Skin epidermis (tissue), 12 donors: ENCODE data around the gene DOK3.
"Not testable (repeated sequence)": the region's sequence is repeated elsewhere in the genome, so short reads cannot be mapped to it uniquely, and the experiment has no call there.

Source experiments
- H3K27ac ChIP-seq, 21 experiments: fragments of 200-600 bp; sonication (generic) in 11 of 21; one replicate each; pipeline ENCODE4 v1.5.0; 2020; ENCODE audit warnings: mild to moderate bottlenecking in 3 of 21, inconsistent platforms in 2 of 21, moderate library complexity in 2 of 21
- H3K4me3 ChIP-seq, 7 experiments: fragments of 200-600 bp; sonication (generic) in 2 of 7; one replicate each; pipeline ENCODE4 v1.5.0; 2020; ENCODE audit warnings: inconsistent platforms in 2 of 7, mild to moderate bottlenecking in 2 of 7, moderate library complexity in 1 of 7

DOK3 gene

DNA sequence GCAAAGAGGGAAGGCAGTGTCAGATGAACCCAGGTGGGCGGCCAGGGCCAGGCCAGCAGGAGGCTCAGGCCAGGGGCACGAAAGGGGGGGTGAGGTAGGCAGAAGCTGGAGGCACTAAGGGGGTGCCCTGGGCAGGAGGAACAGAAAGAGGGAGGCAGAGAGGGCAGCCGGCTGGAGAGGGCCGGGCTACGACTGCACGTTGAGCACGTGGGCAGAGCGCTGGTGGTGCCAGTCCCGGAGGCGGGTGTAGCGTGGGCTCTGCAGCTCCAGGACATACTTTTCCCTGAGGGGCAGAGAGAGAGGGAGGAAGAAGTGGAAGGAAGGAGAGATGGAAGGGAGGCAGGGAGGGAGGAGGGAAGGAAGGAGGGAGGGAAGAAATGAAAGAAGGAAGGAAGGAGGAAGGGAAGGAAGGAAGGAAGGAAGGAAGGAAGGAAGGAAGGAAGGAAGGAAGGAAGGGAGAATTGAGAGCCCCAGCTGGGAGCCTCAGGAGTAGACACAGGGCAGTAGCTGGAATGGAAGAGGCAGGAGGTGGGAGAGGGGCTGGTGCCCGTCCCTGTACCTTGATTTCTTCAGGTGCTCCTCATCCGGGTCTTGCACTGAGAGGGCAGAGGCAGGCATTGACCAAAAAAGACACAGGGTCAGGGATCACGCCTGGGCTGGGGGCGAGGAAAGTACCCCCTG lies 19.2 kb downstream of the DOK3 start:
- Histone ChIP-seq H3K27ac (no peak overlapping the region), H3K4me3 (no peak overlapping the region)

DNA sequence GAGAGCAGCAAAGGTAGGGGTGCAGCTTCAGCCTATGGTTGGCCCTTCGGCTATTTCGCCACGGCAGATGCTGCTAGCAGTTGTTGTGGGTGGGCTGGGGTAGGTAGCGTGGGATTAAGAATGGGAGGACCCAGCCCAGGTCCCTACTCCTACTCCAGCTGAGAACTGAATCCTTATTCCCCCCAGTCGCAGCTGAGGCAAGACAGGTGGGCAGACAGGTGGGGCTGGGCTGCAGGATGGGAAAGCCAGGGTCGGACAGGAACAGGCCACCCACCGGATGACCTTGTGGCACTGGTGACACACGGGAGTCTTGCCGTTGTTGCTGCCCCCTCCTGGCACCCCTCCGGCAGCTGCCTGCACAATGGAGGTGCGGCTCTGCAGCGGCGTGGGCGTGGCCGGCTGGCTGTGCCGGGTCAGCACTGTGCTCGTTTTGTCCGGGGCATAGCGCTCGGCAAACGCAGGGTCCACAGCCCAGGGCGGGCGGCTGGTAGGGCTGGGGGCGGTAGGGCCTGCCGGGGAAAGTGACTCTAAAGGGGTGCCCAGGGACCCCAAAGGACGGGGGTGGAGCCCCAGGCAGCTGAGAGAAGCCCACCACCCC lies 20.4 kb downstream of the DOK3 start:
- Histone ChIP-seq H3K4me3 (no peak overlapping the region), H3K27ac (no peak overlapping the region)

- Histone ChIP-seq H3K27ac (no peak overlapping the region), H3K4me3 (no peak overlapping the region)
These were observed 21.7 kb downstream of the DOK3 start for GRCh38 chr5:177487975-177488374.

GRCh38 chr5:177487144-177487543 lies 22.5 kb downstream of the DOK3 start:
- Histone ChIP-seq H3K27ac (no peak overlapping the region), H3K4me3 (no peak overlapping the region)

DNA sequence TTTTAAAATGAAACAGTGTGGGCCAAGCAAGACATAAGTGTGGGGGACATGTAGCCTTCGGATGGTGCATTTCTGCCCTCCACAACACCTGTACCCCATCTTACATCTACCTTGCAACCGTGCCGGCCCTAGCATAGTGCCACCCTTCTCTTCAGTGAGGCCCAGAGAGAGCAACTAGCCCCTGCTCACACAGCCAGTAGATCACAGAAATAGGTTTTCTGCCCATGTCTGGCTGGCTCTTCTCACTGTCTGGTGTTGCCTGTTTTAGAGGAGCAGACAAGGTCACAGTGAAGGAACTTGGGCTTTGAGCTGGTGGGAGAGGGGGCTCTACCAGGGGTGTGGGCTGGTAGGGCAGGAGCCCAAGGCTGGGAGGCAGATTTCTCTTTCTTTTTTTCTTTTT lies 23.4 kb downstream of the DOK3 start:
- no peak overlapping the region for H3K27ac ChIP-seq
- no peak overlapping the region for H3K4me3 ChIP-seq

DNA sequence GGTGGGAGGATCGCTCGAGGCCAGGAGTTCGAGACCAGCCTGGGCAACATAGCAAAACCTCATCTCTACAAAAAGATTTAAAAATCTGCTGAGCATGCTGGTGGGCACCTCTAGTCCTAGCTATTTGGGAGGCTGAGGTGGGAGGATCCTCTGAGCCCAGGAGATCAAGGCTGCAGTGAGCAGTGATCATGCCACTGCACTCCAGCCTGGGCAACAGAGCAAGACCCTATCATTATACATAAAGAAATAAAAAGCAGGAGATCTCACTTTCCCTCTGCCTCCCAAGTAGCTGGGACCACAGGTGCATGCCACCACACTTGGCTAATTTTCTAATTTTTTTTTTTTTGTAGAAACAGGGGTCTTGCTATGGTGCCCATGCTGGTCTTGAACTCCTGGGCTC lies 23.9 kb downstream of the DOK3 start:
- not testable (repeated sequence) for H3K4me3 ChIP-seq, H3K27ac ChIP-seq

DNA sequence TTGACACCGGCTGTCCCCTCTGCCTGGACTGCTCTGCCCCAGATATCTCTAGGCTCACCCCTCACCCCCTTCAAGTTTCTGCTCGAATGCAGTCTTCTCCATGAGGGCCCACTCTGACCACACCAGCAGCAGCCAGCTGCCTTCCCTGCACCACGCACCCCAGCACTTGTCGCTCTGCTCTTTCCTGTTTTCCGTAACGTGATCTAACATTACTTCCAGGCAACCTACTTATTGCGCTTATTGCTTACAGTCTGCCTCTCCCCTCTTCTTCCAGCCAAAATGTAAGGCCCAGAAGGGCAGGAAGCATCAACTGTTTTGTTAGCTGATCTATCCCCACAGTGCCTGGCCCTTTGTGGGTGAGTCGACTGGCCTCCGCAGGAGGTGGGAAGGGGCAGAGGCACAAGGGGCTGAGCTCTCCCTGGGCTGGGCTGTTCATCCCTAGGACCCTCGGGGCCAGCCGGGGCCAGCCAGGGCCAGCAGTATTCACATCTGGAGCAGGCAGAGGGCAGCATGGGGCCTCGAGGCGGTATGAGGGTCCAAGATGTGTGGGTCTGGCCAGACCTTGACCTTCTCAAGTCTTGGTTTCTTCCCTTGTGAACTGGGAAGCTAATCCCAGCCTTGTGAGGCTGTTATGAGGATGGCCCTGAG lies 24.6 kb downstream of the DOK3 start:
- no peak overlapping the region for H3K27ac ChIP-seq
- H3K4me3 ChIP-seq, result no peak overlapping the region

GRCh38 chr5:177483994-177484901 lies 25.4 kb downstream of the DOK3 start:
- no peak overlapping the region for H3K27ac ChIP-seq

GRCh38 chr5:177483042-177483441 lies 26.6 kb downstream of the DOK3 start:
- Histone ChIP-seq H3K27ac (no peak overlapping the region), H3K4me3 (no peak overlapping the region)

More at GRCh38 chr5:177483994-177484901, 25.4 kb downstream of the DOK3 start:
- H3K4me3 ChIP-seq, result no peak overlapping the region

- H3K27ac ChIP-seq, result no peak overlapping the region
- H3K4me3 ChIP-seq, result no peak overlapping the region
These were observed 27.2 kb downstream of the DOK3 start for GRCh38 chr5:177482359-177482795.

DNA sequence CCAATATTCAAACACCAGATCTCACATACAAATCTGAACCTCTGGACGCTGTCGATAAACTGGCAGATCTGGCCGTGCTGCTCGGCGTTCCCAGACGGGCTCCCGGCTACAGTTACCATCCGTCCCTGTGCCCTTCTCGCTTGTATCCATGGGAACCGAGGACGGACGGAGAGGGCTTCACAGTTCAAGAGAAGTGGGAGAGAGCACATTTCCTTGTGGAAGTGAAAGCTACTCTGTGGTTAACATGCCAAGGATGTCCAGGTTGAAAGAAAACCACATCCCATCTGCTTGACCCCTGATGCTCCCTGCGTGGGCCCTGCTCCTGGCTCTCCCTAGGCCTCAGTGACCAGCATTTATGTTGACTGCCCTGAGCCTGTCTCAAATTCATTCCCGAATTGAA lies 29.9 kb downstream of the DOK3 start:
- Histone ChIP-seq H3K4me3 (no peak overlapping the region), H3K27ac (peak overlapping the region in 10 of 21 experiments; percentile 1 to 58 (median 40))

DNA sequence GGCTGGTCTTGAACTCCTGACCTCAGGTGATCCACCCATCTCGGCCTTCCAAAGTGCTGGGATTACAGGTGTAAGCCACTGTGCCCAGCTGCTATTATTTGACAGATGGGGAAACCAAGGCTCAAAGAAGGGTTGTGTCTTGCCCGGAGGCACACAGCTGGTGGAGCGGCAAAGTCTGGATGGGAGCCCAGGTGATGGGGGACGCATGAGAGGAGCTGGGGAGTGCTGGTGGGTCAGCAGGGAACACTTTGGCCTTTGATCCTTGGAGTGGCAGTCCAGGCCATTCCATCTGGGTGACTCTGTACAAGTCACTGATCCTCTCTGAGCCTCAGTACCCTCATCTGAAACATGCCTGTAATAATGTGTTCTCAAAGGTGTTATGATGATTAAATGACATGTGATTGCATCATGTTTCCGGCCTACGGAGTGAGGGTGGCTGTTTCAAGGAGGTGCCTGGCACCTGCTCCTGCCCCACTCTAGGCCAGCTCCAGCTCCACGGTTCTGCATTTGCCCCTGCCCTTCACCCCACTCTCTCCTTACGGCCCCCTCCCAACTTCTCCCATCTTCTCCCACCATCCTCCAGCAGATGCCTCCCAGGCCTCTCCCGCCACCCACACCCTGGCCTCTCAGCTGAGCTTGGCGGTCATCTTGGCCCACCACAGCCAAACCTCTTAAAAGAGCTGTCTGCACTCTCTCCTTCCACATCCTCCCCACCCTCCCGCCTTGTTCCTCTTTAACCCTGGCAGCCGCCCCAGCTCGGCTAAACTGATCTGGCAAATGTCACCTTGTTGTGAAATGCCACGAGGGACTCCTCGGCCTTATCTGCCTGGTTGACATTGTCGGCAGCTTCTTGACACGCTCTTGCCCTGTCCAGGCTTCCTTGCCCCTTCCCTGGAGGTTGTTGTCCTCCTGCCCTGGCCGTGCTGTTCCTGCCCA lies 30.6 kb downstream of the DOK3 start:
- Histone ChIP-seq H3K4me3 (no peak overlapping the region), H3K27ac (peak overlapping the region in 11 of 21 experiments; percentile 1 to 62 (median 47))

- H3K27ac ChIP-seq, result peak overlapping the region in 5 of 21 experiments; percentile 3 to 57 (median 47)
These were observed 31.7 kb downstream of the DOK3 start for GRCh38 chr5:177477701-177478477.

DNA sequence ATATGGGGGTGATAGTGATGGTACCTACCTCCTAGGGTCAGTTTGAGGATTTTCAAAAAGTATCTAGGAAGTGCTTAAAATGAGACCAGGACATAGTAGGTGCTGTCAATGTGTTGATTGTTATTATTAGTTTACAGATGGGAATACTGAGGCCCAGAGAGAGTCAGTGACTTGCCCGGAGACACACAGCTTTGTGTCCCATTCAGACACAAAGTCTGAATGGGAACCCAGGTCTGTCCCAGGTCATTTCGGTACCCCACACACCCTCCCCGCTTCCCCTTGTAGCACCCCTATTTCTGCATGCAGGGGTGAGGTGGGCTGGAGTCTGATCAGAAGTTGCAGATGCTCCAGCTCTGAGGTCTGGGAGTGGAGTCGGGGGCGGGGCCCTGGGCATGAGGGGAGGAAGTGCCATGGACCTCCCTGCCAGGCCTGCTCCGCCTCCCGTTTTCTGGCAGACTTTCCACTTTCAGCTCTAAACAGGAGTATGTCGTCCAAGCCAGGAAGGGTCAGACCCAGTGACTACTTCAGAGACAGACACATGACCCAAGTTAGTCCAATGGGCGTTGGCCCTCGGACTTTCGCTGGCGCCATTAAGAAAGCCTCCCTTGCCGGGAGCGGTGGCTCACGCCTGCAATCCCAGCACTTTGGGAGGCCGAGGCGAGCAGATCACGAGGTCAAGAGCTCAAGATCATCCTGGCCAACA lies 32.9 kb downstream of the DOK3 start:
- Histone ChIP-seq H3K4me3 (no peak overlapping the region), H3K27ac (no peak overlapping the region)

More at GRCh38 chr5:177477701-177478477, 31.7 kb downstream of the DOK3 start:
- H3K4me3 ChIP-seq, result no peak overlapping the region

- no peak overlapping the region for H3K27ac ChIP-seq
- H3K4me3 ChIP-seq, result no peak overlapping the region
These were observed 33.8 kb downstream of the DOK3 start for GRCh38 chr5:177475563-177476427.

- Histone ChIP-seq H3K27ac (peak overlapping the region in 1 of 21 experiments; percentile 9), H3K4me3 (no peak overlapping the region)
These were observed 34.6 kb downstream of the DOK3 start for GRCh38 chr5:177474846-177475562.
